DMS53 (cell line): Measurements from ENCODE around the gene PRSS50.
A peak's percentile ranks its signal among the peaks of the same experiment; 100 is the strongest.

ENCODE experiments used
- DNase-seq: peaks from one replicate; lab custom pipeline; 2025; lab: John Stamatoyannopoulos, UW

Gene PRSS50

DNA sequence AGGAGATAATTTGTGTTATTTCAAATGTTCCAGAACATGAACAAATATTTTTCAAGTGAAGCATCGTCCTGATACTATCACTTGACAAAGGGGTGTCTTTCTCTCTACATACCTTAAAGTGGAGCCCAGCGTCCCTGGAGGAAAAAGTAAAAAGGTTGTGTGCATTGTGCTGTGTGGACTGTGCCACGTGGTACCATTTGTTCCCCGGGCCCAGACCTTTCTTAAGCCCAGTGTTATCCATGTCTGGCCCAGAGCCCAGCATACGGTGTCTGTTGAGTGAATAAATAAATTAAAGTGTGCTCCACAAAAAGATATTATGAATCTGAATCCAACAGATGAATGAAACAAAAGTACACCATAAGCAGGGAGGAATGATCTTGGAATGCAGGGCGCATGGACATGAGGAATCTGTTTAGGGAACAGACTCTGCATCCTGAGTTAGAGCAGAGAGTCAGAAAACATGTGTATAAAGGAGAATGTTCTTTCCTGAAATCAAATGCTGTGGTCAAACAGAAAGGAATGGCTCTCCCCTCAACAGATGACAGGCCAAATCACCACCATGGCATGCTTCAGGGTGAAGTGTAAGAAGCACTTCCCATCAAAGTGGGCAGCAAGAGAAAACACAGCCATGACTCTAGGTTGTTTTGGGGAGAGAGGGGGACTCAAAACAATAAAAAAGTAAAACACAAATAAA lies 8.1 kb upstream of the PRSS50 start:
- DNase-seq = no peak

DNA sequence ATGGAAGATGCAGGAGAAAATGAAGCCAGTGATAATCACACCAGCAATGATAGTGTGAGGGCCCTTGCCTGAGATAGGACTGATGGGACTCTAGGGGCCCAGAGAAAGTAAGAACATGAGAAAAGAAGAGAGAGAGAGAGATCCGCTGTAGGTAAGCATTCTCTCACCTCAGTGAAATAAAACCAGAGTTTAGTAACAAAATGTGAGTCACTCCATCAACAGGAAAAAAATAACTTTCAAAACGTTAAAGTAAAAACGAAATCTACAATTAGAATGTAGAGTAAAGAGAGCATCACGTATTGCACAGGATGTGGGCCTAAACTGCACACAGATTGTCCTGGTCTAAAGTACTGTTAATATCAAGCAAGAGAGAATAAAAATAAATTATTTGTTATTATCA lies 6.8 kb upstream of the PRSS50 start:
- no peak for DNase-seq

DNA sequence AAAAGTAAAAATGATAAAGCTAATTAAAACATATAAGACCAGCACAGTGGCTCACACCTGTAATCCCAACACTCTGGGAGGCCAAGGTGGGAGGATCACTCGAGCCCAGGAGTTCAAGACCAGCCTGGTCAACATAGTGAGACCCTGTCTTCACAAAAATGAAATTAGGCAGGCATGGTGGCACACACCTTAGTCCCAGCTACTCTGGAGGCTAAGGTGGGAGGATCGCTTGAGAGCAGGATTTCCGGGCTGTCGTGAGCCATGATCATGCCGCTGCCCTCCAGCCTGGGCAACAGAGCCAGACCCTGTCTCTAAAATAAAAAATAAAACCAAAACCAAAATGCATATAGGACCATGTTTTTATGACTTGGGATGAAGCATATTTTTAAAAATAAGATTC lies 4.8 kb upstream of the PRSS50 start:
- no peak for DNase-seq

DNA sequence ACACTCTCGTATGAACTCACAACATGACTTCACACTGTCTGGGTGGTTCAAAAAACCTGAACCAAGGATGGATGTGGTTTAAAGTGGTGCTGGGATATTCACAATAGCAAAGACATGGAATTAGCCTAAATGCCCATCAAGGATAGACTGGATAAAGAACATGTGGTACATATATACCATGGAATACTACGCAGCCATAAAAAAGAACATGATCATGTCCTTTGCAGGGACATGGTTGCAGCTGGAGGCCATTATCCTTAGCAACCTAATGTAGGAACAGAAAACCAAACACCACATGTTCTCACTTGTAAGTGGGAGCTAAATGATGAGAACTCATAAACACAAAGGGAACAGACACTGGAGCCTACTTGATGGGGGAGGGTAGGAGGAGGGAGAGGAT lies 3.3 kb upstream of the PRSS50 start:
- DNase-seq = no peak

DNA sequence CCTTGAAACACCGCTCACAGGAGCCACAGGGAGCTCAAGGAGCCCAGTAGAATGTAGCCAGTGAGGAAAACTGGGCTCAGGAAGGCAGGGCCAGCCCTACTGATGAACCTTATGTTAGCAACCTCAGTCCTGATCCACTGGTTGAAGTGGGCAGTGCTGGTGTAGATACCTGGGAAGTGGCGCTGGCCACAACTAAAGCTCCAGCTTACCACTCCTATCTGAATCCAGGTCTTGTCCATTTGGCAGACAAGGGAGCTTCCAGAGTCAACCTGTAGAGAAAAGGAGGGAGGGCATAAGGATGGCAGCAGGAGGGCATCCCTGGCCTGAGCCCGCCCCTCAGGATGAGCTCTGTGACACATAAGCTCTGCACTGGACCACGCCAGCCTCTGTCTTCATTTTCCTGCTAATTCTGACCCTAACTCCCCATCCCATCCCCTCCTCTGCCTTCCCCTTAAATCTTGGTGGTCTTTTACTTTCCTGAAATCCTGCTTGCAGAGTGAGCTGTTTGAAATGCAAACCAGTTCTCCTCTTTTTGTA lies 2.1 kb upstream of the PRSS50 start:
- DNase-seq = no peak

DNA sequence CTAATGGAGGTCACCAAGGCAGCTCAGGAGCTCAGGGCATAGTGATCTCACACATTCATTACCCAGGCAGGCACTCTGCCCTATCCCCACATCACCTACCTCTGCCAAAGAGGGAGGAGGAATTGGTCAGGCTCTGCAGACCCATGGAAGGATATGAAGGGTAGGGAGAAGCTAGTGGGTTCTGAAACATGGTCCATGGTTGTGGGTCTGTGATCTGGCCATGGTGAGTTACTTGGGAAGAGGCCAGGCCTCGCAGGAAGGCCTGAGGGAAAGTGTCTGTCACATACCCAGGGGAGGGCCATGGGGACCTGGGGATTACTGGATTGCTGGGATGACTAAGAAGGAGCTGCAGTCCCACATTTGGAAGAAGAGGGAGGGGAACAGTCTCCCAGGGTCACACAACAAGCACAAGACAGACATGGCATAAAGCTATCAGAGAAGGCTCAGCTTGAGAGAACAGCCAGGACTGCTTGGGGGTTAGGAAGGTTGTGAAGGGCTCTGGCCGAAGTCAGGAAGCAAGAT lies 1.4 kb upstream of the PRSS50 start:
- DNase-seq = no peak

DNA sequence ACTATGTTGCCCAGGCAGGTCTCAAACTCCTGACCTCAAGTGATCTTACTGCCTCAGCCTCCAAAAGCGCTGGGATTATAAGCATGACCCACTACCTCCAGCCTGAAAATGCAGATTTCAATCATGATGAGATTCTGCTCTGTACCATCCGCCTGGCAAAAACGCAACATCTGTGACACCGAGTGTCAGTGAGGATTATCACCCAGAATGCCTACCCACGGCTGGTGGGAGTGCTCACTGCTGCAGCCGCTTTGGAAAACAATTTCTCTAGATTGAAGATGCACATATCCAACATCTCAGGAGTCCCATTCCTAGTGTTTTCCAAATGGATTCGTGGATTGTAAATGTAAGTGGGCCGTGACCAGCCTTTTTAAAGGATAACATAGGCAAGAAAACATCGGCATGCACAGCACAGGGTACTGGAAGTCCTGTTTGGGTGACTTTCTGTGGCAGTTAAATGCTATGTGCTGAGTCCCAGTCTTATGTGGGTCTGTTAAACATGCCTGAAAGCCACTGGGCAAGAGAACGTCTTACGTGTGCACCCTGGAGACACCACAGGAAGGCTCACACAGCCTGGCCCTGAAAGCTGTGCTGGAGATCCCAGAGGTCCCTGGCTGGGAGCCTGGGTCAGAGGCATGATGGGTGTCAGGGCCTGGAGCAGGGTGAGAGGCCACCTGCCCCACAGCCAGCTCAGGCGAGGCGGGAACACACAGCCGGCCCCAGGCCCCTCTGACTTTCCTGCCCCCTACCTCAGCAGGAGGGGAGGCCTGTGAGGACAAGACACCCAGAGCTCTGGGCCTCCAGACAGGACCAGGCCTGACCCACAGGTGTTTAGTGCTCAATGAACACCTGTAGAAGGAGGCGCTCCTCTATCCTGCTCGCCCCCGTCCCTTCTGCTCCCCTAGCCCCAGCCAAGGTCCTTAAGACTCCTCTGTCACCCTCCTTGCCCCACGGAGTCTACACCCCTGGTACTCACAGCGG lies 918 bp downstream of the PRSS50 start:
- no peak for DNase-seq

DNA sequence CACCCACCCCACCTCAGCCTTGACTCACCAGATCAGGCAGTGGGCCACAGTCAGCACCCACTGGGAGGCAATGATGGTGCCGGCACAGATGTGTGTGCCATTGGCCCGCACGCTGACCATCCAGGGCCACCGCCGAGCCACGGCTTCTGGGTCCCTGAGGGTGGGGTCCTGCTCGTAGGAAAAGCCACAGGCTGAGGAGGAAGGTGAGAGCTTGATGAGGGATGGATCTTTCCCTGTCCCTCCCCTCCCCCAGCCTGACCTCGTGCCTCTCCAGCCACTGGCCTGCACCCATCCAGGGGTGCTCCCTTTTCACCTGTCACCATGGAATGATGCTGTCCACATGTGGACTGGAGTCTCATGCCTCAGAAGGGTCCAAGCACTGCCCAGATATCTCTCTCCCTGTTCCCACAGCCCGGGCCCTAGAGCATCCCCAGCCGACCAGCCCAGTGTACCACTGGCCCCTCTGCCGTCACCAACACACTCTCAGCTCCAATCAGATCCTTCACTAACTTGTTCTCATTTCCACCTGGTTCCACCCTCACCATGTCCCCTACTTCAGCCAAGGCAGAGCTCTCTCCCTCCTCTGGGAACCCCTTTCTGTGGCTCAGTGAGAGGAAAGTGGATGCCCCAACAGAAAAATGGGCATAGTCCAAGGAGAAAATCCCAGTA lies 2.0 kb downstream of the PRSS50 start:
- DNase-seq = no peak

DNA sequence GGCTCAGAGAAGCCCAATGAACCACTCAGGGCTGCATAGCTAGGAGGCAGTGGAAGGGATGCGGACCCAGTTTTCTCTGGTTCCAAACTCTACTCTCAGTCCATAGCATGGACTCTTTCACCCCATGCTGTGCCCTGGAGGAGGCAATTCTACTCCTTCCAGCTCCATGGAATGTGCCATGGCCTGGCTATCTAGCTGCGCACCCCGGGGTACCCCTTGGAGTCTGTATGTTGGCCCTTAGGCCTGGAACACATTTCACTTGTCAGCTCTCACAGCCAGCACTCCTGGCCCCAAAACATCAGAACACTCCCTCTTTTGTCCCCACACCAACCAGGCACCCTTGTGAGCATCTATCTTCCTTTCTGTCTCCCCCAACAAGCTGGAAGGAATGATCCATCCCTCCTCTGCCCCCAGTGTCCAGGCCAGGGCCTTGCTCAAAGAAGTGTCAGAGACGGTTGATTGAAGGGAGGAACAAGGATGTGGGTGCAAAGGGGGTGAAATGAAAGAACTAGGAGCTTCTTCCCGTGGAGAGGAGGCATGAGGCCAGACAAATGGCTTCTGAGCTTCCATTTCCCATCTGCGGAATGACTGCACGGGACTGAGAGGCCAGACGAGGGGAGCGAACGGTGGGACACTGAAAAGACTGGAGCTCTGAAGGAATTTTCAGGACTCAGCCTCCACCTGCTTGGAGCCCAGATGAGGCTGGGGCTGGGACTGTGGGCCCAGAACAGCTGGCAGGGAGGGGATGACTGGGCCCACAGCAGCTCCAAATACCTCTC lies 2.8 kb downstream of the PRSS50 start:
- DNase-seq = no peak

DNA sequence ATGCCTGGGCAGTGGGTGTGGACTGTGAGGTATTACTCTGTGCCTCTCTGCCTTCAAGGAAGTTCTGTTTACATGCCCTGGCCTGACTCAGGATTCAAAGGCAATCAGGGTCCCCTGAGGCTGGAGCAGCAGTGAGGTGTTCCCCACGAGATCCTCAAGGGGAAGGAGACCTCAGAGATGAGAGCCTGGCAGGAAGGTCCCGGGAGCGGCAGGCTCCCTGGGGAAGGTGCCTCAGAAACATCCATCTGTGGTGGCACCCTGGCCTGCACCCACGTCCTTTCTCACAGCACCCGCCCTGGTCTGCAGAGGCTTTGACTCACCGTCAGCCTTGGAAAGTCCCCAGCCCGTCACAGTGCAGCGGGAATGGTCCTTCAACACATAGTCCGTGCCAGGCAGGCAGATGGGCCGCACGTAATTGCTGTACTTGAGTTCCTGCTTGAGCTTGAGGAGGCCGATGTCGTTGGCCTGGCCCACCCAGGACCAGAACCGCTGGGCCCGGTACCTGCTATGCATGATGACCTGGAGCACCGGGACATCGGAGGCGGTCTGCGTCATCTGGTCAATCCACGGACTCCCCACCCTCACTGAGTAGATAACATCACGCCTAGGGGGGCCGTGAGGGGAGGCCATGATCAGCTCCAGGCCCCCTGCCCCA lies 3.6 kb downstream of the PRSS50 start:
- DNase-seq = peak; percentile 67

DNA sequence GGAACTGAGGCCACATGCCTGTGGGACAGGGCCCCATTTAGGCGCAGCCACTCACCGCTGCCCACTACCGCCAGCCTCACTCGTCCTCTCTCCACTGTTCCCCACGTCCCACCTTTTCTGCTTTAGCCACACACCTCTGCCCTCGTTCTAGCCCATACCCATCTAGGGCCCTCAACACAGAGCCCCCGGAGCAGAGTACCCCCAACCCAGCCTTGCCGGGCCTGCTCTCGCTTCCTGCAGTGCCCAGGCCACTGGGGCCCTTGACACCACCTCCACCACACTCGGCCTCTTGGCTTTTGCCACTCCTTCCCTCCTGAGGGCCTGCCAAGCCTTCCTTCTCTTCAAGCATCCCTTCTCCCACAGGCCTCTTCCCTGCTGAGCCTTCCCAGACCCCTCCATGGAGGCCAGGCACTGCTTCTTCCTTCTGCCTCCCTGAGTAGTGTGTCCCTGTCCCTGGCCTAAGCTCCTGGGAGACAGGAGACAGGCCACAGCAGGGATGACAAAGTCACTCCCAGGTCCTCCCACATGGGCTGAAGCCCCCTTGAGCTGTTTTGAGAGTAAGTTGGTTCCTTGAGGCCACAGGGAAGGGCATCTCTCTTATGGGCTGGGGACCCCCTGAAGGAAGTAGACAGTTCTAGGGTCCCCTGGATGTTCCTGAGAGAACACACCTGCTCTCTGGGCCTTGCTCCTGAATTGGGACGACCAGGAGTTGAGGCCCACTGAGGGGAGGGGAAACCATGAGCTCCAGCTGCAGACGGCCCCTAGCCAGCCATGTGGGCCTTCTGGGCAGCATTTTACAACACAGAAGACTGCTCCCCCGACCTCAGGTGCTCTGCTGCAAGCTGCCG lies 4.4 kb downstream of the PRSS50 start:
- no peak for DNase-seq

DNA sequence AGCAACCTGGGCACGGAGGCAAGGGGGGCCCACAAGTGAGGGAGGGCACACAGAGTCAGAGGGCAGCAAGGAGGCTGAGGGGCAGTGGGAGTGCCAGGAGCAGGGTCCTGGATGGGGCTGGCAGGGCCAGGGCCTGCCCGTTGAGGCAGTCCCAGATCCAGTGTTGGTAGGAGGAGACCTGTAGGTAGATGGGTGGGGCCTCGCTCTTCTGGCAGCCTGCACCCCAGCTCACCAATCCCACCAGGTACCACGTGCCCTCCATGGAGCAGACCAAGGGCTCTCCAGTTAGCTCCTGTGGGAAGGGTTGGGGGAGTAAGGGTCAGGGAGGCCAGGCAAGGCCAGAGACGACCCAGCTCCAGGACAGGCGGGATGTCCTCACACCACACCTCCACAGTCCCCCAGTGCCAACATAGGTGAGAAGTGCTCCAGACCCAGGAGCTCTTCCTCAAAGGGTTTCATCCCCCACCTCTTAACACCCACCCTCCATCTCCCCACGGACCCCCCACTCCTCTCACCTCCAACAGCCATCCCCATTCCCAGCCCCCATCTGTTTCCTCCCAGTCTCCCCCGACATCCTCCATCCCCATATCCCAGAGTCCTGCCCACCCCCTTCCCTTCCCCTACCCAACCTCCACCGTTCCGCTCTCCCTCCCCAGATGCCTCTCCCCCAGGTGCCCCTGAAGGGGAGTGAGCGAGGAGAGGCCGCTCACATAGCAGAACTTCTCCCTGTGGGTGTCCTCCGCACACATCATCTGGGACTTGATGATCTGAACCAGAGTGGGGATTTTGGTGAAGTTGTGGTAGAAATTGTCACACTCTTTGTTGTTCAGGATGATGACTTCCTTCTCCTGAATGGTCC lies 5.2 kb downstream of the PRSS50 start:
- no peak for DNase-seq

DNA sequence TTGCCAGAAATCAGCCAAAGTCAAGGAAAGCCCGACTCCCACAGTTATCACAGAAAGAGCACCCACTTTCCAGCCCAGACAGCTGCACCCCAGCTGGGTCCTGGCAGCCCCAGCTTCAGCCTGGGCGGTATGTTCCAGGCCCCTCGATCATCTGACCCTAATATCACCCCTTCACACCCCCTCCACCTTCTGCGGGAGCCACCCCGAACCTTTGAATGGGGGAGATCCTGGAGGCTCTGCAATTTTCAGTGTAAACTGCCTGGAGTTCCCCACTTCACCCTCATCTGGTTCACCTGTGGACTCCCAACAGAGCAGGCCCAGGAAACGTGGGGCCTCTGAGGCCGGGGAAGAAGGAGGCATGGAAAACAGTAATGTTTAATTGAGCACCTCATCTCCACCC lies 5.9 kb downstream of the PRSS50 start:
- no peak for DNase-seq

DNA sequence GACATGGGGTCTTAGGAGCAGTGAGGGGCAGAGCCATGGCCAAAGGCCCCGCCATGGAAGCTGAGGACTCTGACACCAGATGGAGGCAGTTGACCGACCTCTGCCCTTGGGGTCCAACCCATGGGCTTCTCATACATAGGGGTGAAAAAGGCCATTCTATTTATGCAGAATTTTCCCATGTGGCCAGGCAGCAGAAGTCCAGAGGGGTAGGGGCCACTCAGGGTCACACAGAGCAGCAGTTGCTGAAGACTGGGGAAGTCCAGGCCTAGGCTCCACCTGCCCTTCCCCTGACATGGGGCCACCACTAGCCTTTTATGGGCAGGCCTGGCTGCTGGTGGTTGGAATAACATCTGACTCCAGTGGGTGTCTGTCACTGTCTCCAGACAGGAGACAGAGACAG lies 6.4 kb downstream of the PRSS50 start:
- no peak for DNase-seq

DNA sequence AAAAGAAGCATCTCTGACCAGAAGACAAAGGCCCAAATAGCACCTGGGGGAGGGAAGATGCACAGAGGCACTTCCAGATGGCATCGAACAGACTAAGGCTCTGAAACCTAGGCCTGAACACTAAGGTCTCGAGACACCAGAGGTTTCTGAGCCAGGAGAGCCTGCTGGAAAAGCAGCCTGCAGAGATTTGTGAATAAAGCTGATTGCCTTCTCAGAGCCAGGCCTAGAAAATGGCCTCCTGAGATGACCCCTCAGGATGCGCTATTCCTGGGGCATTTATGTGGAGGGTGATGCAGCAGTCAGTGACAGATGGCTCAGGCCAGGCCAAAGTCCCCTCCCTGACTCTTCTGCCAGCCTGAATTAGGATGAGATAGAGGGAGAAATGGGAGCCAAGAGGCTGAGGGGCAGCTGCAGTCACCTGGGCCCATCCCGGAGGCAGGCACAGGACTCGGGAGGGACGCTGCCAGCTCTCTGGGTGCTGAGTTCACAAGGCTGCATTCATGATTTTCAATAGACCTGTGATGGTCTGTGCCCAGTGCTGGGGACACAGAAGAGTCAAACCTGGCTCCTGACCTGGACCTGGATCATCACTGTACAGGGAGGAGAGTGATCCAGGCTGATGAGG lies 6.9 kb downstream of the PRSS50 start:
- no peak for DNase-seq

DNA sequence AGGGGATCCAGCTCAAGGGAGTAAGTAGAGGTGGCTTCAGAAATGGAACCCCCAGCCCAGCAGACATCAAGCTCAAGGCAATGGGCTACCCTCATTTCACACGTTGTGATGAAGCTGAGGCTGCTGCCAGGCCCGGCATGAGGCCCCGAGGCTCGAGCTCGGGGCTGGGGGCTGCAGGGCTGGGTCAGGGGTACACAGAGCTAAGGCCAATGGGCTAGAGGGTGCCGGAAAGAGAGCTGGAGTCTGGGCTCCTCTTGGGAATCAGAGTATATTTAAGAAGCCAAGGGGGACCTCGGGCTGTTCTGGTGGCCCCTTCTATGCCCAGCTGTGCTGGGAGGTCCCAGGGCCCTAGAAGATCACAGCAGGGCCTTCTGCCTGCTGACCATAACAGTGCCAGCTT lies 7.4 kb downstream of the PRSS50 start:
- no peak for DNase-seq

DNA sequence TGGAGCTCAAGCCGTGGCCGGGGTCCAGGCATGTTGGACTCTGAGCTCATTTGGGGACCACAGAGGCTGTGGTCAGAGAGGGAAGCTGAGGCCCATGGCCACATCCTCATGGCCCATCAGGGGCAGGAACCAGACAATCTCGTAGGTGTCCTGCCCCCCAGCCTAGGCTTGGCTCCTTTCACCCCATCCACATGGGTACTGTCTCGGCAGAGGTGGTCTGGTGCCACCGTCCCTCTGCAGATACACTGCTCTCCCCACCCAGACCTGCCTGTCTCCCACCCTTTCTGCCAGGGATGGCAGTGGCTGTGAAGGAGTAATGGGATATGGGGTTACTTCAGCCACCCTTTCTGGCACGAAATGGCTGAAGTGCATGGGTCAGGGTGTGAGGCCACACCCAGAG lies 7.9 kb downstream of the PRSS50 start:
- no peak for DNase-seq

DNA sequence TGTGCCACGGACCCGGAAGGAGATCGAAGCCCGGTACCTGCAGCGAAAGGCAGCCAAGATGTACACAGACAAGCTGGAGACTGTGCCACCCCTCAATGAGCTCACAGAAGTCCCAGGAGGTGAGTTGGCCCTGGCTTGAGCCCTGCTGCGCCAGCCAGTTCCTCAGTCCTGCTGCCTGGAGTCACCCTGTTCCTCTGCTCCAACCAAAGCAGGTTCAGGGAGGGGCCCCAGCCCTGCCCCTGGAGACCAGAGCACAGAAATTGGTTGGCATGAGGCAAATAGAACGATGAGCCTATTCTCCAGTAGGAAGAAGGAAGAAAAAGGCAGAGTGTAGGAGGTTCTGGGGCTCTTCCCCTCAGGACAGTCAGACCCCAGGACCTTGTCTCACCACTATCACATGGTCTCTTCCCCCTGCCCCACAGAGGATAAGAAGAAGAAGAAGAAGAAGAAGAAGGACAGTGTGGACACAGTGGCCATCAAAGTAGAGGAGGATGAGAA lies 8.5 kb downstream of the PRSS50 start:
- DNase-seq = no peak
